Vagina (tissue), 2 donors: ENCODE results near the gene KLHL6.

ENCODE experiments used
- POLR2A ChIP-seq, 2 donors: fragments of 450-650 bp; IDR thresholded peaks; one replicate each; pipeline ENCODE4 v1.6.1; 2017; ENCODE audit warnings: antibody characterized with exemption in 2 of 2, mild to moderate bottlenecking in 2 of 2, moderate library complexity in 2 of 2
- POLR2AphosphoS5 ChIP-seq, 2 donors: sonication (generic); formaldehyde crosslinking; IDR thresholded peaks; one replicate each; pipeline ENCODE4 v1.9.0; 2017; ENCODE audit warnings: antibody characterized with exemption in 2 of 2, mild to moderate bottlenecking in 2 of 2, low read depth in 1 of 2; ENCODE audit not compliant: insufficient read depth in 1 of 2
- TF ChIP-seq, protein P1 (sequence below), 3 experiments: fragments of 450-650 bp in 2 of 3; fragments of 200-600 bp in 1 of 3; sonication (generic) in 1 of 3; IDR thresholded peaks; one replicate each; pipeline ENCODE4 v1.5.1; 2017 to 2019; ENCODE audit warnings: antibody characterized with exemption in 3 of 3, mild to moderate bottlenecking in 2 of 3, moderate library complexity in 2 of 3

DNA sequence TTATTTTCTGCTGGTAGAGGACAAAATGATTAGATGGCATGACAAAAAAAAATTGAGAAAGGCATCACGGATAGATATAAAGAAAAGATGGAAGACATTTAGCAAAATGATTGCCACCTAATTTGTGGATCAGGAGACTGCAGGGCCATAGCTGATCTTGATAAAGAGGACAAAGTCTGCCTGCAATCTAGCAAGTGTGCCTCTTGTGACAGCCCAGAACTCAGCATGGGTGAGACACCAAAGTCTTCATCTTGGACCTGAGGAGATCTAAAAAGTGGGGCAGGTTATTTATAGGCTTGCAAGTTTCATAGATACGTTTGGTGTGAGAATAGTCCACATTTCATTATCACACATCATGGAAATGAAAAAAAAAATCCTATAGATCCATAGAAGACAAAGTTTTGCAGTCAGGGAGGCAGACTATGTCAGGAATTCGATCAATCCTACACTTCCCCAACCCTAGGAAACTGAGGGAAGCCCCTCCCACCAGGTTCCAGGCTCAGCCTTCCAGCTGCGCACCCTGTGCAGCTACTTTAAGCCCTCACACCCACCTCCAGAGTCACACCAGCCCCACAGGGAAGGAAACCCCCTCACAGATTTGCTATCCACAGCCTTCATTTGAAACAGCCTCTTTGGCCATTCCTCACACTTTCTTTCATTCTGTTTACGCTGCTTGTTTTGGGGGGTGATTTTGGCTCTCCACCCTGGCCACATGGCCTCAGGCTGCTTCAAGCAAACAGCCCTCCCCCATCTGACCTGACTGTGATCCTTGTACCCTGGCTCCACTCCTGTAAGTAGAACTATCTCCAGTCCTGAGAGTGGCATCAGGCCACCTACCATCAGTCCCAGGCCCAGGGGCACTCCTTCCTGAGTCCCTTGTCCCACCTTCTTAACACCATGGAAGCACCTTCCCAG is 28.1 kb upstream of the KLHL6 start:
- TF ChIP-seq, protein P1, sequence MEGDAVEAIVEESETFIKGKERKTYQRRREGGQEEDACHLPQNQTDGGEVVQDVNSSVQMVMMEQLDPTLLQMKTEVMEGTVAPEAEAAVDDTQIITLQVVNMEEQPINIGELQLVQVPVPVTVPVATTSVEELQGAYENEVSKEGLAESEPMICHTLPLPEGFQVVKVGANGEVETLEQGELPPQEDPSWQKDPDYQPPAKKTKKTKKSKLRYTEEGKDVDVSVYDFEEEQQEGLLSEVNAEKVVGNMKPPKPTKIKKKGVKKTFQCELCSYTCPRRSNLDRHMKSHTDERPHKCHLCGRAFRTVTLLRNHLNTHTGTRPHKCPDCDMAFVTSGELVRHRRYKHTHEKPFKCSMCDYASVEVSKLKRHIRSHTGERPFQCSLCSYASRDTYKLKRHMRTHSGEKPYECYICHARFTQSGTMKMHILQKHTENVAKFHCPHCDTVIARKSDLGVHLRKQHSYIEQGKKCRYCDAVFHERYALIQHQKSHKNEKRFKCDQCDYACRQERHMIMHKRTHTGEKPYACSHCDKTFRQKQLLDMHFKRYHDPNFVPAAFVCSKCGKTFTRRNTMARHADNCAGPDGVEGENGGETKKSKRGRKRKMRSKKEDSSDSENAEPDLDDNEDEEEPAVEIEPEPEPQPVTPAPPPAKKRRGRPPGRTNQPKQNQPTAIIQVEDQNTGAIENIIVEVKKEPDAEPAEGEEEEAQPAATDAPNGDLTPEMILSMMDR (IDR thresholded peaks at IDR 0.05), result no peak
- TF ChIP-seq POLR2AphosphoS5 (IDR thresholded peaks at IDR 0.05; ENCODE audit: insufficient read depth in 1 of 2, low read depth in 1 of 2), result no peak
- TF ChIP-seq POLR2A (IDR thresholded peaks at IDR 0.05), result no peak
